Neutrophil (primary cell): Measurements from ENCODE around the gene CTCFL.

ENCODE experiments used
- H3K27ac ChIP-seq: fragments of 200-600 bp; sonication (generic); 2 replicates; pipeline ENCODE4 v1.5.1; 2016; ENCODE audit warnings: mild to moderate bottlenecking, moderate library complexity
- H3K27me3 ChIP-seq: fragments of 200-600 bp; sonication (generic); 2 replicates; pipeline ENCODE4 v1.6.0; 2016; ENCODE audit warnings: mild to moderate bottlenecking
- H3K36me3 ChIP-seq: fragments of 200-600 bp; sonication (generic); 2 replicates; pipeline ENCODE4 v1.5.1; 2017
- H3K4me1 ChIP-seq, 2 experiments: fragments of 200-600 bp in 1 of 2; sonication (generic) in 1 of 2; 1 replicate in 1 of 2; 2 replicates in 1 of 2; pipeline versions ENCODE4 v1.5.1 to v1.6.1; 2013 to 2016; ENCODE audit warnings: low read depth in 1 of 2, low read length in 1 of 2, mild to moderate bottlenecking in 1 of 2, moderate library complexity in 1 of 2; ENCODE audit not compliant: control insufficient read depth in 1 of 2, insufficient read depth in 1 of 2
- H3K4me3 ChIP-seq, 2 experiments: fragments of 200-600 bp in 1 of 2; sonication (generic) in 1 of 2; 1 replicate in 1 of 2; 2 replicates in 1 of 2; pipeline ENCODE4 v1.5.1; 2013 to 2016; ENCODE audit warnings: low read depth in 1 of 2, low read length in 1 of 2, mild to moderate bottlenecking in 1 of 2, moderate library complexity in 1 of 2
- H3K9me3 ChIP-seq: fragments of 200-600 bp; sonication (generic); 2 replicates; pipeline ENCODE4 v1.5.1; 2016
- CTCF ChIP-seq: fragments of 200-600 bp; sonication (generic); IDR thresholded peaks from 2 replicates; pipeline ENCODE4 v1.5.1; 2016; ENCODE audit warnings: antibody characterized with exemption

The CTCFL gene

GRCh38 chr20:57459897-57460296, 65.0 kb downstream of the CTCFL start:
- Histone ChIP-seq H3K27ac (peak overlapping the region; percentile 82), H3K4me1 (peaks cover 75 to 85% of the 10 kb centered on the region in 2 experiments), H3K4me3 (peak overlapping the region; percentile 13 to 14), H3K9me3 (no peaks in the 10 kb centered on the region), H3K36me3 (no peaks in the 10 kb centered on the region), H3K27me3 (no peaks in the 10 kb centered on the region)
- no peak for TF ChIP-seq CTCF

- no peaks in the 10 kb centered on the region for H3K27me3 ChIP-seq
- TF ChIP-seq CTCF = no peak
- H3K9me3 ChIP-seq = no peaks in the 10 kb centered on the region
- H3K27ac ChIP-seq = peak overlapping the region; percentile 82
- H3K4me1 ChIP-seq = peaks cover 70 to 84% of the 10 kb centered on the region in 2 experiments
- peak overlapping the region; percentile 14 to 30 for H3K4me3 ChIP-seq
- H3K36me3 ChIP-seq = no peaks in the 10 kb centered on the region
Measured at GRCh38 chr20:57459278-57459677, 65.7 kb downstream of the CTCFL start.

DNA sequence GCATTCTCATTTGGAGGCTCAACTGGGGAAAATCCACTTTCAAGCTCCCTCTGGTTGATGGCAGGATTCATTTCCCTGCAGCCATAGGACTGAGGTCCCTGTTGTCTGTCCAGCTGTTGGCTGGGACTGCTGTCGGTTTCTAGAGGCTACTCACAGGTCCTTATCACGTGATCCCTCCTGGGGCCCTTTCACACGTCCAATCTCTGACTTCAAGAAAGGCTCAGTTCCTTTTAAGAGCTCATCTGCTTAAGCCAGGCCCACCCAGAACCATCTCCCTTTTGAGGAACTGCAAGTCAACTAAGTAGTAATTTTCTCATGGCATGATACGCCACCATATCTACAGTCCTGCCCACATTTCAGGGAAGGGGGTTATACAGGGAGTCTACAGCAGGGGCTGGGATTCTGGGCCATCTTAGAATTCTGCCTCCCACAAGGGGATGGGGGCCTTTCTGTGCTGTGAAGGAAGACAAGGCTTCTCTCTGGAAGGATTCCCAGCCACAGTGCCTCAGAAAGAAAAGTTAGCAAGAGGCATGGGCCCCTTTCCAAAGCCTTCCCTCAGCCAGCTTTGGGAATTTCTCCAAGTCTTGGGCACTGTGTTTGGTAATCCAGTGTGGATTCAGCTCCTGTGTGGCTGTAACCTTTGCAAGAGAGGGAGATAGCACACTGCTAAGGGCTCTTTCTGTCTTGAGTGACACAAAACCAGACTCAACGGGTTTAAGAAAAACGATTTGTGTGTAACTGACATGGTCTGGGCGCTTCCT, 66.4 kb downstream of the CTCFL start:
- Histone ChIP-seq H3K36me3 (no peaks in the 10 kb centered on the region), H3K4me3 (peak overlapping the region; percentile 14 to 30), H3K27me3 (no peaks in the 10 kb centered on the region), H3K4me1 (peaks cover 70 to 84% of the 10 kb centered on the region in 2 experiments), H3K9me3 (no peaks in the 10 kb centered on the region), H3K27ac (peak overlapping the region; percentile 82)
- no peak for TF ChIP-seq CTCF

GRCh38 chr20:57457243-57458095, 67.5 kb downstream of the CTCFL start:
- Histone ChIP-seq H3K9me3 (no peaks in the 10 kb centered on the region), H3K27me3 (no peaks in the 10 kb centered on the region), H3K36me3 (no peaks in the 10 kb centered on the region), H3K27ac (no peak overlapping the region), H3K4me3 (no peak overlapping the region), H3K4me1 (peaks cover 70 to 84% of the 10 kb centered on the region in 2 experiments)
- no peak for TF ChIP-seq CTCF

GRCh38 chr20:57456116-57456515, 68.8 kb downstream of the CTCFL start:
- H3K27ac ChIP-seq = no peak overlapping the region
- H3K4me3 ChIP-seq = no peak overlapping the region
- no peaks in the 10 kb centered on the region for H3K27me3 ChIP-seq
- H3K4me1 ChIP-seq = peaks cover 70 to 84% of the 10 kb centered on the region in 2 experiments
- no peak for TF ChIP-seq CTCF
- H3K9me3 ChIP-seq = no peaks in the 10 kb centered on the region
- H3K36me3 ChIP-seq = no peaks in the 10 kb centered on the region
